GM23338 (cell line): ENCODE data around the gene MYOM3.

Source experiments
- CREB1 ChIP-seq: fragments of 250-450 bp; sonication (Bioruptor Pico); IDR thresholded peaks from 2 replicates; pipeline ENCODE4 v1.5.0; 2020; ENCODE audit warnings: low read depth, mild to moderate bottlenecking, moderate library complexity
- EZH2 ChIP-seq: fragments of 200-600 bp; sonication (generic); IDR thresholded peaks from one replicate; pipeline ENCODE4 v1.8.0; 2017; ENCODE audit warnings: antibody characterized with exemption, mild to moderate bottlenecking, low read depth; ENCODE audit not compliant: unreplicated experiment
- EZH2phosphoT487 ChIP-seq: fragments of 200-600 bp; sonication (generic); IDR thresholded peaks from one replicate; pipeline ENCODE4 v1.8.1; 2018; ENCODE audit warnings: antibody characterized with exemption; ENCODE audit not compliant: unreplicated experiment
- JUNB ChIP-seq: IDR thresholded peaks from one replicate; pipeline ENCODE4 v1.6.1; 2016; ENCODE audit warnings: antibody characterized with exemption; ENCODE audit not compliant: unreplicated experiment
- POLR2AphosphoS5 ChIP-seq: IDR thresholded peaks from 2 replicates; pipeline ENCODE4 v1.6.1; 2016; ENCODE audit warnings: antibody characterized with exemption, low read depth
- TF ChIP-seq, protein P1 (sequence below), 2 experiments: fragments of 200-600 bp in 1 of 2; sonication (generic) in 1 of 2; conservative IDR thresholded peaks; 2 replicates each; pipeline versions ENCODE4 v1.5.1 to v1.6.1; 2016 to 2017; ENCODE audit warnings: antibody characterized with exemption in 2 of 2, low read depth in 2 of 2, mild to moderate bottlenecking in 2 of 2, moderate library complexity in 1 of 2
- TF ChIP-seq, protein P2 (sequence below): IDR thresholded peaks from one replicate; pipeline ENCODE4 v1.6.1; 2018; ENCODE audit warnings: antibody characterized with exemption; ENCODE audit not compliant: unreplicated experiment
- TF ChIP-seq, protein P3 (sequence below): IDR thresholded peaks from 2 replicates; pipeline ENCODE4 v1.6.1; 2016; ENCODE audit warnings: antibody characterized with exemption

DNA sequence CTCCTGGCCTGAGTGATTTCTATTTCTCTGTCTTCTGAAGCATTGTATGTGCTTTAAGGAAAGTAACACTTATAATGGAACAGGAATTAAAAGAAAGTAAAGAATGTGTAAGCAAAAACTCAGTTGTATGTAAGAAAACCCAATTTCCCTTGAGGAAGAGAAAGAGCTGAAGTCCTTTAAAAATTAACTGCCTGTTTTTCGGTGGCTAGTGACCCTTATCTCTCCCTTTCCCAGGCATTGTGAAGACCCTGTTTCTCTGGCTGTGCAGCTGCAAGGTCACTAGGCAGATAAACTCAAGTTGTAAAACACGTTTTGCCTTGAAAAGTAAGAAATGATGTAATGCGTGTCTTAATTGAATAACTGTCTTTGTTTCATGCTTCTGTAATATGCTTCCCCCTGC, 8.5 kb downstream of the MYOM3 start:
- TF ChIP-seq EZH2phosphoT487 = no peak
- no peak for TF ChIP-seq CREB1 (CRISPR knock-in tag)
- TF ChIP-seq, protein P1, sequence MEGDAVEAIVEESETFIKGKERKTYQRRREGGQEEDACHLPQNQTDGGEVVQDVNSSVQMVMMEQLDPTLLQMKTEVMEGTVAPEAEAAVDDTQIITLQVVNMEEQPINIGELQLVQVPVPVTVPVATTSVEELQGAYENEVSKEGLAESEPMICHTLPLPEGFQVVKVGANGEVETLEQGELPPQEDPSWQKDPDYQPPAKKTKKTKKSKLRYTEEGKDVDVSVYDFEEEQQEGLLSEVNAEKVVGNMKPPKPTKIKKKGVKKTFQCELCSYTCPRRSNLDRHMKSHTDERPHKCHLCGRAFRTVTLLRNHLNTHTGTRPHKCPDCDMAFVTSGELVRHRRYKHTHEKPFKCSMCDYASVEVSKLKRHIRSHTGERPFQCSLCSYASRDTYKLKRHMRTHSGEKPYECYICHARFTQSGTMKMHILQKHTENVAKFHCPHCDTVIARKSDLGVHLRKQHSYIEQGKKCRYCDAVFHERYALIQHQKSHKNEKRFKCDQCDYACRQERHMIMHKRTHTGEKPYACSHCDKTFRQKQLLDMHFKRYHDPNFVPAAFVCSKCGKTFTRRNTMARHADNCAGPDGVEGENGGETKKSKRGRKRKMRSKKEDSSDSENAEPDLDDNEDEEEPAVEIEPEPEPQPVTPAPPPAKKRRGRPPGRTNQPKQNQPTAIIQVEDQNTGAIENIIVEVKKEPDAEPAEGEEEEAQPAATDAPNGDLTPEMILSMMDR (conservative IDR thresholded peaks at IDR 0.05; ENCODE audit: low read depth in 2 of 2) = no peak
- no peak for TF ChIP-seq POLR2AphosphoS5
- no peak for TF ChIP-seq JUNB
- TF ChIP-seq, protein P2, sequence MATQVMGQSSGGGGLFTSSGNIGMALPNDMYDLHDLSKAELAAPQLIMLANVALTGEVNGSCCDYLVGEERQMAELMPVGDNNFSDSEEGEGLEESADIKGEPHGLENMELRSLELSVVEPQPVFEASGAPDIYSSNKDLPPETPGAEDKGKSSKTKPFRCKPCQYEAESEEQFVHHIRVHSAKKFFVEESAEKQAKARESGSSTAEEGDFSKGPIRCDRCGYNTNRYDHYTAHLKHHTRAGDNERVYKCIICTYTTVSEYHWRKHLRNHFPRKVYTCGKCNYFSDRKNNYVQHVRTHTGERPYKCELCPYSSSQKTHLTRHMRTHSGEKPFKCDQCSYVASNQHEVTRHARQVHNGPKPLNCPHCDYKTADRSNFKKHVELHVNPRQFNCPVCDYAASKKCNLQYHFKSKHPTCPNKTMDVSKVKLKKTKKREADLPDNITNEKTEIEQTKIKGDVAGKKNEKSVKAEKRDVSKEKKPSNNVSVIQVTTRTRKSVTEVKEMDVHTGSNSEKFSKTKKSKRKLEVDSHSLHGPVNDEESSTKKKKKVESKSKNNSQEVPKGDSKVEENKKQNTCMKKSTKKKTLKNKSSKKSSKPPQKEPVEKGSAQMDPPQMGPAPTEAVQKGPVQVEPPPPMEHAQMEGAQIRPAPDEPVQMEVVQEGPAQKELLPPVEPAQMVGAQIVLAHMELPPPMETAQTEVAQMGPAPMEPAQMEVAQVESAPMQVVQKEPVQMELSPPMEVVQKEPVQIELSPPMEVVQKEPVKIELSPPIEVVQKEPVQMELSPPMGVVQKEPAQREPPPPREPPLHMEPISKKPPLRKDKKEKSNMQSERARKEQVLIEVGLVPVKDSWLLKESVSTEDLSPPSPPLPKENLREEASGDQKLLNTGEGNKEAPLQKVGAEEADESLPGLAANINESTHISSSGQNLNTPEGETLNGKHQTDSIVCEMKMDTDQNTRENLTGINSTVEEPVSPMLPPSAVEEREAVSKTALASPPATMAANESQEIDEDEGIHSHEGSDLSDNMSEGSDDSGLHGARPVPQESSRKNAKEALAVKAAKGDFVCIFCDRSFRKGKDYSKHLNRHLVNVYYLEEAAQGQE = no peak
- no peak for TF ChIP-seq EZH2
- TF ChIP-seq, protein P3, sequence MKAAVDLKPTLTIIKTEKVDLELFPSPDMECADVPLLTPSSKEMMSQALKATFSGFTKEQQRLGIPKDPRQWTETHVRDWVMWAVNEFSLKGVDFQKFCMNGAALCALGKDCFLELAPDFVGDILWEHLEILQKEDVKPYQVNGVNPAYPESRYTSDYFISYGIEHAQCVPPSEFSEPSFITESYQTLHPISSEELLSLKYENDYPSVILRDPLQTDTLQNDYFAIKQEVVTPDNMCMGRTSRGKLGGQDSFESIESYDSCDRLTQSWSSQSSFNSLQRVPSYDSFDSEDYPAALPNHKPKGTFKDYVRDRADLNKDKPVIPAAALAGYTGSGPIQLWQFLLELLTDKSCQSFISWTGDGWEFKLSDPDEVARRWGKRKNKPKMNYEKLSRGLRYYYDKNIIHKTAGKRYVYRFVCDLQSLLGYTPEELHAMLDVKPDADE = no peak
